Glomerular visceral epithelial cell (primary cell): ENCODE data around the gene SLC4A7.
"Not testable (repeated sequence)": the region's sequence is repeated elsewhere in the genome, so short reads cannot be mapped to it uniquely, and the experiment has no call there.

Experiments used
- DNase-seq: peaks from one replicate; pipeline ENCODE4 v3.0.0-alpha.2; 2016; ENCODE audit errors: extremely low spot score

SLC4A7 gene

DNA sequence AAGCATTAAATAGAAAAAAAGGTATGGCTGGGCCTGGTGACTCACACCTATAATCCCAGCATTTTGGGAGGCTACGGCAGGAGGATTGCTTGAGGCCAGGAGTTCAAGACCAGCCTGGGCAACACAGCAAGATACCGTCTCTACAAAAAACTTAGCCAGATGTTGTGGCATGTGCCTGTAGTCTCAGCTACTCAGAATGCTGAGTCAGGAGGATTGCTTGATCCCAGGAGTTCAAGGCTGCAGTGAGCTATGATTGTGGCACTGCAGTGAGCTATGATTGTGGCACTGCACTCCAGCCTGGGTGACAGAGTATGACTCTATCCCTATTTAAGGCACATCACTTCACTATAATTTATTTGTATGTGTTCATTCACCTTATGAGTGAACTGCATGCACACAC, 54.3 kb downstream of the SLC4A7 start:
- no peak for DNase-seq

DNA sequence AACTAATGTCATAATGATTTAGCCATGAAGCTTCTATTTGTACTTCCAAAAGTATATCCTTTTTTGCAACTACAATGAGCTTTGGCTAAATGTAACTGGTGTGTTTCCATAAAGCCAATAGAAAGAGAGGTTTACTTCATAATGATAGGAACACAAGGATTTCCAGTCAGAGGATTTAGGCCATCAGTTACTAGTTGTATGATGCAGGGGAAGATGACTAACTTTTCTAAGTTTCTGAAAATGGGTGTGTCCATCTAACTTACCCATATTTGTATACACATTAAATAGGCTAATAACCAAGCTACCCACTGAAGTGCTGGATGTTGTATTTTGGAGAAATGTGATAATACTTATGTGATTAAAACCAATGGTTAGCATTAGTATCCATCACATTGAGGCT, 55.7 kb downstream of the SLC4A7 start:
- DNase-seq: no peak

- no peak for DNase-seq
Observed at GRCh38 chr3:27426926-27427325, 57.3 kb downstream of the SLC4A7 start.

GRCh38 chr3:27425896-27426565, 58.2 kb downstream of the SLC4A7 start:
- DNase-seq: no peak

DNA sequence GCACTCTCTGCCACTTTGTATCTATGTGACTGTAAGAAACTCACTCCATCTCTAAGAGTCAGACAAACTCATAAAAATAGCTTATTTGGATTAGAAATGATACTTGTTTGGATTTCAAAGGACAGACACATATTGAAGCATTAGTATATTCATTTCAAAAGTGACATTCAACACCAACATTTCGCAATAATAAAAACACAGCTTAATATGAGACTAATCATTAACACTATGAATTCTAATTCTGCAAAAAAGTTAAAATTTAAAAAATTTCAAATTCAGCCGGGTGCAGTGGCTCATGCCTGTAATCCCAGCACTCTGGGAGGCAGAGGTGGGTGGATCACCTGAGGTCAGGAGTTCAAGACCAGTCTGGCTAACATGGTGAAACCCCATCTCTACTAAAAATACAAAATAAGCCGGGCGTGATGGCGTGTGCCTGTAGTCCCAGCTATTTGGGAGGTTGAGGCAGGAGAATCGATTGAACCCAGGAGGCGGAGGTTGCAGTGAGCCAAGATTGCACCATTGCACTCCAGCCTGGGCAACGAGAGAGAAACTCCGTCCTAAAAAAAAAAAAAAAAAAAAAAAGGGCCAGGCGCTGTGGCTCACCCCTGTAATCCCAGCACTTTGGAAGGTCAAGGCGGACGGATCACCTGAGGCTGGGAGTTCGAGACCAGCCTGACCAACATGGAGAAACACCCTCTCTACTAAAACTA, 59.2 kb downstream of the SLC4A7 start:
- not testable (repeated sequence) for DNase-seq

DNA sequence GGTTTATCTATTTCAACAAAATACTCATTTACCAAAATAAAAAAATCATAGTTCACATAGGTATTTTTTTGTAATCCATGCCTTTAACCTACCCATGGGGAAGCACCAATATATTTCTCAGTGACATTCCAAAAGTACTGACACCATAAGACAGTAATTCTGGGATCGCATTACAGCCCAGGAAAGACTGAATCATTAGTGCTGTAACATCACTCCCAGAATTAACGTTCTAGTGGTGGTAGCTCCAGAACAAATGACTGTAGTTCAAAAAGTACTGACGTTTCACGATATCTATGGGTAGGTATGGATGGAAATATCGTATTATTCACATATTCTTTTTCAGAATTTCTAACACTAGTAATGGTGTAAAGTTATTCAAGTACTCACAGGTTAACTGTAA, 60.7 kb downstream of the SLC4A7 start:
- DNase-seq: peak; percentile 7

DNA sequence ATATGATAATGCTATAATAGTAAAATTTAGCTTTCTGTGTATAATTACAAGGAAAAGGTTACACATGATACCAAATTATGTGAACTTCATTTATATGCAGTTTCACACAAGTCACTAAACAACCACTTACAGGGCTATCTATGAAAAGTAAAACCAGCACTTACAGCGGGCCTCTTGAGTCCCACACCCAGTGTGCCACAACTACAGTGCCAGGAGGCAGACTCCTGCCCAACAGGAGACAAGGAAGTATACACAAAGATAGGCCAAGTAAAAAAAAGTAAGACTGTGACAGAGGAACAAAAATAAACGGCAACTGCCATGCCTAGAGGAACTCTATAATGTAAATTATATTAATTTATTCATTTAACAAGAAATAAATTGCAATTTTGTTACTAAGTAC, 61.6 kb downstream of the SLC4A7 start:
- no peak for DNase-seq

GRCh38 chr3:27415202-27415601, 69.0 kb downstream of the SLC4A7 start:
- DNase-seq: no peak

GRCh38 chr3:27392950-27393679, 91.1 kb downstream of the SLC4A7 start:
- no peak for DNase-seq

- DNase-seq: not testable (repeated sequence)
Observed at GRCh38 chr3:27392414-27392813, 91.8 kb downstream of the SLC4A7 start.

GRCh38 chr3:27391796-27392195, 92.4 kb downstream of the SLC4A7 start:
- DNase-seq: no peak

DNA sequence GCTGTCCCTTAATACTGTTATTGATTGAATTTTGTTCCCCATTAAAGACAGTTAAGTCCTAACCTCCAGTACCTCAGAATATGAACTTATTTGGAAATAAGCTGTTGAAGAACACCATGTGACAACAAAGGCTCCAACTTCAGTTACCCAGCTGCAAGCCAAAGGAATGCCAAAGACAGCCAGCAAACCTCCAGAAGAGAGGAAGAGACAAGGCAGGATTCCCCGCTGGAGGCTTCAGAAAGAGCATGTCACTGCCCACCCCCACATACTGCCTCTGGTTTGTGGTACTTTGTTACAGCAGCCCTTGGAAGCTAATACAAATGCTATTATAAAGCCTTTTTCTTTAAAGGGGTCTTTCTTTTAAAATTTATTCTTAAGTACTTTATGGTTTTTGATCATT, 96.6 kb downstream of the SLC4A7 start:
- DNase-seq: no peak

- DNase-seq: no peak
Observed at GRCh38 chr3:27385504-27385903, 98.7 kb downstream of the SLC4A7 start.

GRCh38 chr3:27384191-27384590, 100.0 kb downstream of the SLC4A7 start:
- DNase-seq: no peak

GRCh38 chr3:27380433-27381357, 103.5 kb downstream of the SLC4A7 start:
- no peak for DNase-seq

DNA sequence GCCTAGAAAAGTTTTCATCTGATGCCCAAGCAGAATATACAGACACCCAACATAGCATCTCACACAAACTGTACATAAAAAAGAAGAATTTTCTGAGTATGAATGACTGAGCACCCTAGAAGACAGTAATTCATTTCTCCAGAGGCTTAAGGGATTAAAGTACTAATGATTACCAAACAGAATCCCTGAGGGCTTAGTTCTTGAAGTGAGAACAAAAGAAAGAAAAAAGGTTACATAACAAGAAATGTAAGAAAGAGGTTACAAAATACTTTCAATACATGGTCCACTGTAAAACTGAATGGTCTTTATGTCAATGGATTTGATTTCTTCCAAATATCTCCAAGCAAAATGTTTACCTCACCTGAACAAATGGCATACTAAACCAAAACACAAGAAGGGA, 105.9 kb downstream of the SLC4A7 start:
- no peak for DNase-seq

GRCh38 chr3:27376109-27376772, 107.9 kb downstream of the SLC4A7 start:
- DNase-seq: no peak

GRCh38 chr3:27368831-27369607, 115.2 kb downstream of the SLC4A7 start, which contains the start of gene NEK10:
TSS of gene NEK10 (minus strand) at chr3:27369383. CDS start at chr3:27352882, 16,501 bp downstream.
- peak; percentile 65 for DNase-seq

- DNase-seq: no peak
Observed at GRCh38 chr3:27366062-27366591, 118.1 kb downstream of the SLC4A7 start.
